Keratinocyte (primary cell): ENCODE measurements around the gene SENP7. TPM values are rescaled to one million over a fixed set of nuclear protein-coding genes. Genes with fewer than 3 reads are reported as not detected.
"Not testable (repeated sequence)": the region's sequence is repeated elsewhere in the genome, so short reads cannot be mapped to it uniquely, and the experiment has no call there.

Experiments used
- DNase-seq: peaks from one replicate; pipeline ENCODE4 v3.0.0-alpha.2; 2011; ENCODE audit warnings: low read depth, missing footprints, low spot score
- FAIRE-seq: peaks from 2 replicates; lab custom pipeline; 2011; peaks lifted over from hg19 to GRCh38; lab: Jason Lieb, UNC
- H2AFZ ChIP-seq: 2 replicates; pipeline ENCODE4 v1.6.0; 2012; ENCODE audit warnings: low read length, control low read depth, inconsistent platforms; ENCODE audit not compliant: control insufficient read depth
- H3K27ac ChIP-seq: 2 replicates; pipeline ENCODE4 v1.5.1; 2011; ENCODE audit warnings: low read length; ENCODE audit not compliant: control insufficient read depth, insufficient read depth
- H3K27me3 ChIP-seq: 3 replicates; pipeline ENCODE4 v1.6.0; 2011; ENCODE audit warnings: low read length; ENCODE audit not compliant: control insufficient read depth, insufficient read depth; ENCODE audit errors: extremely low read depth
- H3K36me3 ChIP-seq, 2 experiments: 2 replicates in 1 of 2; 3 replicates in 1 of 2; pipeline ENCODE4 v1.5.1; 2011; ENCODE audit warnings: low read length in 2 of 2, mild to moderate bottlenecking in 1 of 2; ENCODE audit not compliant: control insufficient read depth in 2 of 2, insufficient read depth in 2 of 2; ENCODE audit errors: extremely low read depth in 1 of 2
- H3K4me1 ChIP-seq: 3 replicates; pipeline ENCODE4 v1.5.1; 2011; ENCODE audit warnings: low read length; ENCODE audit not compliant: control insufficient read depth, insufficient read depth; ENCODE audit errors: extremely low read depth
- H3K4me2 ChIP-seq: 3 replicates; pipeline ENCODE4 v1.6.0; 2011; ENCODE audit warnings: low read depth, low read length; ENCODE audit not compliant: control insufficient read depth, insufficient read depth; ENCODE audit errors: extremely low read depth
- H3K4me3 ChIP-seq, 3 experiments: fragments of 200-600 bp in 1 of 3; sonication (generic) in 1 of 3; 2 replicates in 2 of 3; 3 replicates in 1 of 3; pipeline ENCODE4 v1.5.1; 2011 to 2016; ENCODE audit warnings: low read length in 3 of 3, mild to moderate bottlenecking in 3 of 3, control low read depth in 2 of 3, inconsistent platforms in 1 of 3, low read depth in 1 of 3, mixed read lengths in 1 of 3, mixed run types in 1 of 3, moderate library complexity in 1 of 3; ENCODE audit not compliant: control insufficient read depth in 2 of 3, insufficient read depth in 2 of 3; ENCODE audit errors: extremely low read depth in 1 of 3
- H3K79me2 ChIP-seq: 2 replicates; pipeline ENCODE4 v1.6.0; 2012; ENCODE audit warnings: low read length; ENCODE audit not compliant: control insufficient read depth, insufficient read depth
- H3K9ac ChIP-seq: 3 replicates; pipeline ENCODE4 v1.6.0; 2011; ENCODE audit warnings: low read length; ENCODE audit not compliant: control insufficient read depth, insufficient read depth; ENCODE audit errors: extremely low read depth
- H3K9me1 ChIP-seq: 3 replicates; pipeline ENCODE4 v1.6.0; 2011; ENCODE audit warnings: low read length; ENCODE audit not compliant: control insufficient read depth, insufficient read depth; ENCODE audit errors: extremely low read depth
- H3K9me3 ChIP-seq: 2 replicates; pipeline ENCODE4 v1.5.1; 2012; ENCODE audit warnings: low read depth, low read length; ENCODE audit not compliant: control insufficient read depth
- H4K20me1 ChIP-seq: 3 replicates; pipeline ENCODE4 v1.6.0; 2011; ENCODE audit warnings: low read length; ENCODE audit not compliant: control insufficient read depth, insufficient read depth; ENCODE audit errors: extremely low read depth
- CTCF ChIP-seq, 3 experiments: IDR thresholded peaks in 1 of 3; conservative IDR thresholded peaks in 1 of 3; optimal IDR thresholded peaks in 1 of 3; 2 replicates in 2 of 3; 3 replicates in 1 of 3; pipeline versions ENCODE3 to v1.5.1; 2011; ENCODE audit warnings: low read length in 3 of 3, mild to moderate bottlenecking in 3 of 3, moderate library complexity in 2 of 3, control low read depth in 1 of 3, inconsistent platforms in 1 of 3; ENCODE audit not compliant: insufficient read depth in 2 of 3; ENCODE audit errors: extremely low read depth in 1 of 3
- EZH2 ChIP-seq: IDR thresholded peaks from one replicate; pipeline ENCODE4 v1.6.1; 2012; ENCODE audit warnings: inconsistent platforms, mild to moderate bottlenecking, low read length, moderate library complexity
- dilution Hi-C: fragments of 300-500 bp; cut with MboI; formaldehyde crosslinking; loops from one replicate; pipeline ENCODE4 v1.7.0; 2020; ENCODE audit warnings: low sequenced_read_pairs; ENCODE audit not compliant: extremely low pct_ligation_motif_present
- polyA plus RNA-seq, 5 experiments: library from polyadenylated mRNA; depleted of rRNA in 3 of 5; stranded (reverse) in 3 of 5; stranded (forward) in 1 of 5; unstranded in 1 of 5; fragments of >200 nt; gene quantifications; 1 replicate in 1 of 5; 2 replicates in 3 of 5; 3 replicates in 1 of 5; pipeline versions ENCODE4 v1.2.1 to v1.2.3, GENCODE V29; 2011 to 2012; ENCODE audit warnings: missing spikeins in 2 of 5, low read depth in 1 of 5, low replicate concordance in 1 of 5

The SENP7 gene
- polyA plus RNA-seq, 1 donor (not counting 4 experiments of a cell fraction or from before 2014, with no cell fraction given), result 7.4 TPM

GRCh38 chr3:101551359-101552081, 38.5 kb upstream of the SENP7 start:
- H3K4me1 ChIP-seq, FAIRE-seq, H3K4me2 ChIP-seq, H3K27me3 ChIP-seq, H3K79me2 ChIP-seq, H3K9me3 ChIP-seq, H3K9me1 ChIP-seq, H2AFZ ChIP-seq, H3K27ac ChIP-seq, dilution Hi-C loops, H3K9ac ChIP-seq, H4K20me1 ChIP-seq, H3K36me3 ChIP-seq, H3K4me3 ChIP-seq, DNase-seq: not testable (repeated sequence)

GRCh38 chr3:101549473-101549872, 36.5 kb upstream of the SENP7 start:
- DNase-seq, result no peak
- Histone ChIP-seq H3K9ac (no peak overlapping the region), H4K20me1 (no peaks in the 10 kb centered on the region), H3K27me3 (no peaks in the 10 kb centered on the region), H3K27ac (no peak overlapping the region), H3K4me2 (no peak overlapping the region), H3K79me2 (no peaks in the 10 kb centered on the region), H3K4me1 (no peaks in the 10 kb centered on the region), H3K4me3 (no peak overlapping the region), H2AFZ (no peak overlapping the region), H3K9me1 (no peaks in the 10 kb centered on the region), H3K36me3 (no peaks in the 10 kb centered on the region), H3K9me3 (no peaks in the 10 kb centered on the region)
- no peak for TF ChIP-seq CTCF (optimal IDR thresholded peaks at IDR 0.05 in 1 of 3, IDR thresholded peaks at IDR 0.05 in 1 of 3, conservative IDR thresholded peaks at IDR 0.05 in 1 of 3; ENCODE audit: extremely low read depth in 1 of 3, insufficient read depth in 2 of 3, low read length in 3 of 3)
- dilution Hi-C loops, result no loop called here
- FAIRE-seq, result no peak

- H3K4me2 ChIP-seq, result no peak overlapping the region
- no peaks in the 10 kb centered on the region for H3K79me2 ChIP-seq
- no peaks in the 10 kb centered on the region for H3K36me3 ChIP-seq
- no peaks in the 10 kb centered on the region for H4K20me1 ChIP-seq
- no peak for TF ChIP-seq EZH2
- TF ChIP-seq CTCF (optimal IDR thresholded peaks at IDR 0.05 in 1 of 3, IDR thresholded peaks at IDR 0.05 in 1 of 3, conservative IDR thresholded peaks at IDR 0.05 in 1 of 3; ENCODE audit: extremely low read depth in 1 of 3, insufficient read depth in 2 of 3, low read length in 3 of 3), result no peak
- FAIRE-seq (no peak), DNase-seq (no peak)
- H3K9me1 ChIP-seq, result no peaks in the 10 kb centered on the region
- no peak overlapping the region for H3K27ac ChIP-seq
- H3K27me3 ChIP-seq, result no peaks in the 10 kb centered on the region
- H3K4me3 ChIP-seq, result no peak overlapping the region
- dilution Hi-C loops, result no loop called here
- no peaks in the 10 kb centered on the region for H3K4me1 ChIP-seq
- H2AFZ ChIP-seq, result no peak overlapping the region
- no peak overlapping the region for H3K9ac ChIP-seq
- H3K9me3 ChIP-seq, result no peaks in the 10 kb centered on the region
These were observed 35.6 kb upstream of the SENP7 start for GRCh38 chr3:101548527-101549105.
